ENCODE measurements around the gene ETV3.

The ETV3 gene

DNA sequence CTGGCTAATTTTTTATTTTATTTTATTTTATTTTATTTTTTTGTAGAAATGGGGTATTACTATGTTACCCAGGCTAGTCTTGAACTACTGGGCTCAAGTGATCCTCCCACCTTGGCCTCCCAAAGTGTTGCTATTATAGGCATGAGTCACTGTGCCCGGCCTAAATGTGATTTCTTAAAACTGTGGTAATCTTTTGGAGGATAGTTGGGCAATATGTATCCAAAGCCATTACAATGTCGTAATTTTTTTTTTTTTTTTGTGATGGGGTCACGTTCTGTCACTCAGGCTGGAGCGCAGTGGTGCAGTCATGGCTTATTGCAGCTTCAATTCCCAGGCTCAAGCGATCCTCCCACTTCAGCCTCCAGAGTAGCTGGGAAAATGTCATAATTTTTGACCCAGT is 52.8 kb downstream of the ETV3 start:
- Histone ChIP-seq H3K9me3 (ENCODE audit: control insufficient read depth, insufficient read depth, low read length) (no peaks in the 10 kb centered on the region), H3K27me3 (ENCODE audit: control insufficient read depth, low read length) (0 out of 2 replicates have a peak, but pooled peaks cover 4% of the 10 kb centered on the region), H3K36me3 (ENCODE audit: control insufficient read depth, low read length) (no peaks in the 10 kb centered on the region), H3K79me2 (ENCODE audit: control insufficient read depth, low read length) (no peaks in the 10 kb centered on the region), H3K4me1 (ENCODE audit: control insufficient read depth, low read length) (no peaks in the 10 kb centered on the region), H4K20me1 (ENCODE audit: control insufficient read depth, insufficient read depth, low read depth, low read length) (no peaks in the 10 kb centered on the region), H3K4me2 (ENCODE audit: low read length) (no peak overlapping the region), H3K27ac (ENCODE audit: low read depth, low read length) (no peak overlapping the region), H3K9me2 (replicated peaks; ENCODE audit: control insufficient read depth, low read length) (no peaks in the 10 kb centered on the region), H3F3A (ENCODE audit: control insufficient read depth, insufficient read depth) (no peaks in the 10 kb centered on the region), H3K4me3 (ENCODE audit: low read length) (no peak overlapping the region)
- TF ChIP-seq, protein P1, sequence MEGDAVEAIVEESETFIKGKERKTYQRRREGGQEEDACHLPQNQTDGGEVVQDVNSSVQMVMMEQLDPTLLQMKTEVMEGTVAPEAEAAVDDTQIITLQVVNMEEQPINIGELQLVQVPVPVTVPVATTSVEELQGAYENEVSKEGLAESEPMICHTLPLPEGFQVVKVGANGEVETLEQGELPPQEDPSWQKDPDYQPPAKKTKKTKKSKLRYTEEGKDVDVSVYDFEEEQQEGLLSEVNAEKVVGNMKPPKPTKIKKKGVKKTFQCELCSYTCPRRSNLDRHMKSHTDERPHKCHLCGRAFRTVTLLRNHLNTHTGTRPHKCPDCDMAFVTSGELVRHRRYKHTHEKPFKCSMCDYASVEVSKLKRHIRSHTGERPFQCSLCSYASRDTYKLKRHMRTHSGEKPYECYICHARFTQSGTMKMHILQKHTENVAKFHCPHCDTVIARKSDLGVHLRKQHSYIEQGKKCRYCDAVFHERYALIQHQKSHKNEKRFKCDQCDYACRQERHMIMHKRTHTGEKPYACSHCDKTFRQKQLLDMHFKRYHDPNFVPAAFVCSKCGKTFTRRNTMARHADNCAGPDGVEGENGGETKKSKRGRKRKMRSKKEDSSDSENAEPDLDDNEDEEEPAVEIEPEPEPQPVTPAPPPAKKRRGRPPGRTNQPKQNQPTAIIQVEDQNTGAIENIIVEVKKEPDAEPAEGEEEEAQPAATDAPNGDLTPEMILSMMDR (IDR thresholded peaks at IDR 0.05; ENCODE audit: low read depth, low read length, poor library complexity, severe bottlenecking): no peak
- TF ChIP-seq EZH2phosphoT487 (IDR thresholded peaks at IDR 0.05; ENCODE audit: borderline replicate concordance, low read length): no peak

DNA sequence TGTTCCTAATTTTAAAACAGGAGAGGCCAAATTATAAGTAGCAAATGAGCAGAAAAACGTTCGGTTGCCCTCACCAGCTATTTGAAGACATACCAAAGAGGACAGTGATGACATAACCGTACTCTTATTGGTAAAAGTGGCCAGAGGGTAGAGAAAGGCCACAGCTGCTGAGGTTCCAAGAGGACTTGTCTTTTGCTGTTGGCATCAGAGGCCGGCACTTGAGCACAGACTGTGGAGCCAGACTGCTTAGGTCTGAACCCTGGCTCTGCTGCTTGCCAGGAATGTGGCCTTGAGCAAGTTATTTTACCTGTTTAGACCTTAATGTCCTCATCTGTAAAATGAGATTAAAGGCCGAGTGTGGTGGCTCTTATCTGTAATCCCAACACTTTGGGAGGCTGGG is 53.5 kb downstream of the ETV3 start:
- Histone ChIP-seq H3K9me2 (replicated peaks; ENCODE audit: control insufficient read depth, low read length) (no peaks in the 10 kb centered on the region), H3K9me3 (ENCODE audit: control insufficient read depth, insufficient read depth, low read length) (no peaks in the 10 kb centered on the region), H4K20me1 (ENCODE audit: control insufficient read depth, insufficient read depth, low read depth, low read length) (no peaks in the 10 kb centered on the region), H3F3A (ENCODE audit: control insufficient read depth, insufficient read depth) (no peaks in the 10 kb centered on the region), H3K27me3 (ENCODE audit: control insufficient read depth, low read length) (0 out of 2 replicates have a peak, but pooled peaks cover 2% of the 10 kb centered on the region), H3K27ac (ENCODE audit: low read depth, low read length) (no peak overlapping the region), H3K36me3 (ENCODE audit: control insufficient read depth, low read length) (no peaks in the 10 kb centered on the region), H3K4me3 (ENCODE audit: low read length) (no peak overlapping the region), H3K4me1 (ENCODE audit: control insufficient read depth, low read length) (no peaks in the 10 kb centered on the region), H3K79me2 (ENCODE audit: control insufficient read depth, low read length) (no peaks in the 10 kb centered on the region), H3K4me2 (ENCODE audit: low read length) (no peak overlapping the region)
- TF ChIP-seq, protein P1 (IDR thresholded peaks at IDR 0.05; ENCODE audit: low read depth, low read length, poor library complexity, severe bottlenecking): no peak
- TF ChIP-seq EZH2phosphoT487 (IDR thresholded peaks at IDR 0.05; ENCODE audit: borderline replicate concordance, low read length): no peak

DNA sequence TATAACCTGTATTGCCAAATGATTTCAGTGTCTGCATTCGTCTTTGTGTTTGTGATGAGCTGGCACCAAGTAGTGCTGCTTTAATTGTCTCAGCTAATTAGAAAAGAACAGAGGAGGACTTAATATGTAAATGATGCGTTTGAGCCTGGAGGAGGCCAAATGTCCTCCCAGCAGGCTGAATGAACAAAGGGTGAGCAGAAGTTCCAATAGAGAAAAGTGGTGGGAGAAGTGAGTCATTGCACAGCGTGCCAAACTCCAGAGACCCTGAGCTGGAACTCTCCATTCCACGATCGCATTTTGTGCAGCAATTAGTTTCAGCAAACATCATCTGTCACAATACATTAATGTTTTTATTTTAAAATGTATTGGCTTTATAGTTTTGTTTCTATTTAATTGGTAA is 56.5 kb downstream of the ETV3 start:
- no peaks in the 10 kb centered on the region for H3K79me2 ChIP-seq (ENCODE audit: control insufficient read depth, low read length)
- no peaks in the 10 kb centered on the region for H3F3A ChIP-seq (ENCODE audit: control insufficient read depth, insufficient read depth)
- TF ChIP-seq, protein P1 (IDR thresholded peaks at IDR 0.05; ENCODE audit: low read depth, low read length, poor library complexity, severe bottlenecking): no peak
- no peak for TF ChIP-seq EZH2phosphoT487 (IDR thresholded peaks at IDR 0.05; ENCODE audit: borderline replicate concordance, low read length)
- H3K27me3 ChIP-seq (ENCODE audit: control insufficient read depth, low read length): no peaks in the 10 kb centered on the region; the same call in 1 of the 2 replicates
- H3K9me2 ChIP-seq (replicated peaks; ENCODE audit: control insufficient read depth, low read length): no peaks in the 10 kb centered on the region
- H3K36me3 ChIP-seq (ENCODE audit: control insufficient read depth, low read length): no peaks in the 10 kb centered on the region
- no peaks in the 10 kb centered on the region for H3K4me1 ChIP-seq (ENCODE audit: control insufficient read depth, low read length)
- no peak overlapping the region for H3K27ac ChIP-seq (ENCODE audit: low read depth, low read length)
- H3K9me3 ChIP-seq (ENCODE audit: control insufficient read depth, insufficient read depth, low read length): no peaks in the 10 kb centered on the region
- no peak overlapping the region for H3K4me3 ChIP-seq (ENCODE audit: low read length)
- H4K20me1 ChIP-seq (ENCODE audit: control insufficient read depth, insufficient read depth, low read depth, low read length): no peaks in the 10 kb centered on the region
- no peak overlapping the region for H3K4me2 ChIP-seq (ENCODE audit: low read length)
